HPDE6-E6E7 (cell line): ENCODE measurements around the gene FOXO4.

Experiments
- DNase-seq: peaks from one replicate; pipeline ENCODE4 v3.0.0; 2011; ENCODE audit warnings: missing footprints; ENCODE audit errors: extremely low spot score

Gene FOXO4

DNA sequence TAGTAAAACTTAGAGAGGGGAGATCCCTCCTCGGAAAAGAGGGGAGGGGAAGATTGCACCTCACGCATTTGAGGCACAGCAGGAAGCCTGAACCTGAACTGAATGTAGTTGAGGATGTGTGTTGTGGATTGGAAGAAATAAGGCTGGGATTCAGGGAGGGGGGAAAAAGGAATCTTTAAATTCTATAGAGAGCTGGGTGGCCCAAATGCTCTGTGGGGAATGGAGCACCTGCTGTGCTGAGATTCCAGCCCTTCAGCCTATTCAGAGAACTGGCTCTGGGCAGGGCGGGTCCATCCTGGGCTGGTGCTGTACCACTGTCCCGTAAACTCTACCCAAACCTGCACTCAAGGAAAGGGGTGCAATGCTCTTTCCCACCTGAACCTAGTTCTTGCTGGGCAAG is 4.1 kb downstream of the FOXO4 start:
- no peak for DNase-seq

GRCh38 chrX:71100581-71101505 is 5.2 kb downstream of the FOXO4 start:
- DNase-seq = no peak

DNA sequence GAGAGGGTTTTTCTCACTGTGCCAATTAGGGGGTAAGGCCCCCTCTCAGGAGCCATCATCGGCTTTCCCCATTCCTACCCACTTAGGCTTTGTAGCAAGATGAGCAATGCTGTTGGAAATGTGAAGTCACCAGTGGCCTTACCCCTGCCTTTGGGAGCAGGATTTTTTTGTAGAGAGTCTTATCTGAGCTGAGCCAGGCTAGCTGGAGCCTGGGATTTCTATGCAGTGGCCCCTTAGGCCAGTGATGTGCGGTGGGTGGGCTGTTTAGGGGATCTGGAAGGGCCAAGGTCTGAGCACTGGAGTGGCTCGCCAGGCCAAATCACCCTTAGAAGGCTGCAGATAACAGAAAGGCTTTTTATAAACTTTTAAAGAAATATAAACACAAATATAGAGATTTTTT is 6.6 kb downstream of the FOXO4 start:
- no peak for DNase-seq

- no peak for DNase-seq
Observed at GRCh38 chrX:71103110-71103983, 7.7 kb downstream of the FOXO4 start.

DNA sequence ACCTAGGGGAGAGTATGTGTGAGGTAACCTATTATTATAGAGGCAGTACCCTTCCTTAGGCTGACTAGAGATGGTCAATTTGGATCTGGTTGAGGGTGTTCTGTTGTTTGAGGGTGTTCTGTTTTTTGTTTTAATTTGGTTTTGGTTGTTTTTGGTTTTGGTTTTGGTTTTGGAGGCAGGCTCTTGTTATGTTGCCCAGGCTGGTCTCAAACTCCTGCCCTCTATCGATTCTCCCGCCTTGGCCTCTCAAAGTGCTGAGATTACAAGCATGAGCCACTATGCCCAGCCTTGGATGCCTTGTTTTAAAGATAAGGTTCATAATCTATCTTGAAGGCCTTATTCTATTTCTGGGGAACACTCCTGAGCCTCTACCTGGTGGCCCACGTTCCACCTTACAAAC is 10.0 kb downstream of the FOXO4 start:
- no peak for DNase-seq

DNA sequence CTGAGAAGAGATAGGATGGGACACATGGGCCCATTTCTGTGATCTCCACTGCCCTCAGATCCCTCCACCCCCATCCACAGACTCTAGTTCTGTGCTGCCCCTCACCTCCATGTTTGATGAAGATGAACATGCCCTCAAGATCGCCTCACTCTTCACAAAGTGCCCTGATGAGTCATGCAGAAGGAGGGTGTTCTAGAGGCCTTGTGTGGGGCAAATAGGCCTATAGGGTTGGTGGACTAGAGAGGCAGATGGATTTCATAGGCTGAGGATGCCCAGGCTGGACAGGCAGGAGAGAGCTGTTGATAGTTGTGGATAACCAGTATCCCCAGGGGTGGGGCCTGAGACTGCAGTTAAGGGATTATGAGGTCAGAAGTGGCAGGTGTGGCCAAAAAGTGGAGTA is 10.8 kb downstream of the FOXO4 start, which contains the start of gene CXorf65:
Gene CXorf65 (minus strand): TSS at position 314 of the 400 bp plus-strand sequence. CDS start 184 bp downstream, at position 130.
- DNase-seq = no peak

DNA sequence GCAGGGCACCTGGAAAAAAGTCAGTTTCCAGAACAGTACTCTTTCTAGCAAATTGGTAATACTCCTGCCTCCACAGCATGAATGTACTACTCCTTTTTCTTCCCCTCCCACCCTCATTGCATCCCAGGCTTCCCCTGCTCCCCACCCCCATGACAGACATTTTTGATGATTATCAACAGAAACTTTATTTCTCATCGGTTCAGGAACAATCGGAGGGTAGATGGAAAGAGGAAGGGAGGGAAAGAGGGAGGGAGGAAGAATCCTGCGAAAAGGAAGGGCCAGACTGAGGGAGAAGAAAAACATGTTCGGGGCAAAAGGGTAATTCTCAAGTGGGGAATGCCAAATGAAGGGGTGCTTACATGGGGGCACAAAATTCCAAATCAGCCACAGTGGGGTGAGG is 11.6 kb downstream of the FOXO4 start:
- DNase-seq = no peak

- no peak for DNase-seq
Observed at GRCh38 chrX:71107762-71108360, 12.2 kb downstream of the FOXO4 start.

- no peak for DNase-seq
Observed at GRCh38 chrX:71109051-71109450, 13.4 kb downstream of the FOXO4 start.

GRCh38 chrX:71111141-71111843 is 15.6 kb downstream of the FOXO4 start, which contains the start of gene IL2RG:
Gene IL2RG, minus strand, starts transcription at chrX:71111577. Its CDS starts 38 bp downstream, at chrX:71111539.
- DNase-seq = no peak

DNA sequence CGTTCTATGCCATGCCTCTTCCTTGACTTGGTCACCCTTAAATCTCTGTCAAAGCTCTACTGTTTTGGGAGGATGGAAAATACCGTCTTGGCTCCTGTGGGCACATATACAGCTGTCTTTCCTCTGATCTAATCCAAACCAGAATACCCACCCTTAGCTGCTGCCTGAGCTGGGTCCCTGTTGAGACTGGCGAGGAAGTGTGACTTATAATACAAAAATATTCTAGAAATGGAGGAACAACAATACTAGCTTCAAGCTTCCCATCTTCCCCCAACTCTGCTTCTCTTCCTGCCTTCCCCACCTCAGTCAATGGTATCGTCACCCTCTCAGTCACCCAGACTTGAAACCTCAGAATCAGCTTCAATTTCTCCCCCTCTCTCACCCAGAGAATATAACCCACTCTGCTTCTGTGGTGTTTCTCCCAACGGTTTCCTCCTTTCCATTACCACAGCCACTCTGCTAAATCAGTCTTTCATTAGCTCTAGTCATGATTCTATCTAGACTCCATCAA is 16.3 kb downstream of the FOXO4 start:
- DNase-seq = no peak

DNA sequence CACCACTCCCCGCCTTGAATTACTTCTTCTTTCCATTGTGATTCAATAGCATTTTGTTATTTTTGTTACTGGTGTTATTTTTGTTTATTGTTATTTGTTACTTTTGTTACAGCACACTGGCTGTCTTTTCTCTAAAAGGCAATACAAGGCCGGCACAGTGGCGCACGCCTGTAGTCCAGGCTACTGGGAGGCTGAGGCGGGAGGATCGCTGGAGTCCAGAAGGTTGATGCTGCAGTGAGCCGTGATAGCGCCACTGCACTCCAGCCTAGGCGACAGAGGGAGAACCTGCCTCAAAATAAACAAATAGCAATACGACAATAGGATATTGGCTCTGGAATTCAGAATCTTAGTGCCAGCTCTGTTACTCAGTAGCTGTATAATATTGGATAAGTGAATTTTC is 21.7 kb downstream of the FOXO4 start:
- DNase-seq = no peak

- DNase-seq = peak; percentile 49
Observed at GRCh38 chrX:71118032-71118984, 22.7 kb downstream of the FOXO4 start, which contains the start of gene MED12. Gene MED12, plus strand, starts transcription at chrX:71118596. Its CDS starts 159 bp downstream, at chrX:71118755.

- DNase-seq = no peak
Observed at GRCh38 chrX:71118985-71119535, 23.4 kb downstream of the FOXO4 start.

GRCh38 chrX:71128166-71128833 is 32.6 kb downstream of the FOXO4 start:
- DNase-seq = no peak

DNA sequence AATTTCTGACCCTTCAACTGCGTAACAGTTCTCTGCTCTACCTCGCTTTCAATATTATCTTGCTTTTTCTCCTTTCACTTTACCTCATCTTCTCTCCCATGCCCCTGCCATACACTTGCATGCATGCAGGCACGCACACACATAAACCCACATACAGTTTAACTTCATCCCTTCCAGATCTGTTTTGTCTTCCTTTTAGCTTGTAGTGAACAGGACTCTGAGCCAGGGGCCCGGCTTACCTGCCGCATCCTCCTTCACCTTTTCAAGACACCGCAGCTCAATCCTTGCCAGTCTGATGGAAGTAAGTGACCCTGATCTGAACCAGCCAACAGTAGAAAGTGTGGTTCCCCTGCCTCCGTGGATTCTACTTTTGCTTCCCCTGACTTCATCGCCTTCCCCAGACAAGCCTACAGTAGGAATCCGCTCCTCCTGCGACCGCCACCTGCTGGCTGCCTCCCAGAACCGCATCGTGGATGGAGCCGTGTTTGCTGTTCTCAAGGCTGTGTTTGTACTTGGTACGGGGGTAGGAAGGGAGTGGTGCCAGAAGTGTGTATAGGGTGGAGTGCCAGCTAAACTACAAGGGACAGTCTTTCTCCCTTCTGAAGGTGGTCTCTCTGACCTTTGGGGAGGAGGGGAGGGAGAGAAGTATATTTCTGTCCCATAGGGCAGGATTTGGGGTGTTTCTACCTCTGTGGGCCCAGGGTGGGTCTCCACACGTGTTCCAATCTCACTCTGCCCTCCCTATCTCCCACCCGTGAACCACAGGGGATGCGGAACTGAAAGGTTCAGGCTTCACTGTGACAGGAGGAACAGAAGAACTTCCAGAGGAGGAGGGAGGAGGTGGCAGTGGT is 33.5 kb downstream of the FOXO4 start:
- DNase-seq = peak; percentile 31

- no peak for DNase-seq
Observed at GRCh38 chrX:71131510-71131909, 35.9 kb downstream of the FOXO4 start.

DNA sequence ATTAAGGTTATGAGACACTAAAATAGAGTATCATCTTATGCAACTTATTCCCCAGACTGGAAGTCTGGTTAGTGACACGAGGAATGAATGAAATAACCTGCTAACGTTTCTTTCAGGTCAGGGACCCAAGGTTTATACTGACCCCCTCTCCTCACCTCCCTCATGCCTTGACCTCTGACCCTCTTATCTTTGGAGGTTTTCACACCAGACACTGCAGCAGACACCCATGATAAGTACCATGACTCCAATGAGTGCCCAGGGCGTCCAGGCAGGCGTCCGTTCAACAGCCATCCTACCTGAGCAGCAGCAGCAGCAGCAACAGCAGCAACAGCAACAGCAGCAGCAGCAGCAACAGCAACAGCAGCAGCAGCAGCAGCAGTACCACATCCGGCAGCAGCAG is 44.8 kb downstream of the FOXO4 start:
- DNase-seq = no peak
